ENCODE data around the gene GPR132.

GPR132 gene

DNA sequence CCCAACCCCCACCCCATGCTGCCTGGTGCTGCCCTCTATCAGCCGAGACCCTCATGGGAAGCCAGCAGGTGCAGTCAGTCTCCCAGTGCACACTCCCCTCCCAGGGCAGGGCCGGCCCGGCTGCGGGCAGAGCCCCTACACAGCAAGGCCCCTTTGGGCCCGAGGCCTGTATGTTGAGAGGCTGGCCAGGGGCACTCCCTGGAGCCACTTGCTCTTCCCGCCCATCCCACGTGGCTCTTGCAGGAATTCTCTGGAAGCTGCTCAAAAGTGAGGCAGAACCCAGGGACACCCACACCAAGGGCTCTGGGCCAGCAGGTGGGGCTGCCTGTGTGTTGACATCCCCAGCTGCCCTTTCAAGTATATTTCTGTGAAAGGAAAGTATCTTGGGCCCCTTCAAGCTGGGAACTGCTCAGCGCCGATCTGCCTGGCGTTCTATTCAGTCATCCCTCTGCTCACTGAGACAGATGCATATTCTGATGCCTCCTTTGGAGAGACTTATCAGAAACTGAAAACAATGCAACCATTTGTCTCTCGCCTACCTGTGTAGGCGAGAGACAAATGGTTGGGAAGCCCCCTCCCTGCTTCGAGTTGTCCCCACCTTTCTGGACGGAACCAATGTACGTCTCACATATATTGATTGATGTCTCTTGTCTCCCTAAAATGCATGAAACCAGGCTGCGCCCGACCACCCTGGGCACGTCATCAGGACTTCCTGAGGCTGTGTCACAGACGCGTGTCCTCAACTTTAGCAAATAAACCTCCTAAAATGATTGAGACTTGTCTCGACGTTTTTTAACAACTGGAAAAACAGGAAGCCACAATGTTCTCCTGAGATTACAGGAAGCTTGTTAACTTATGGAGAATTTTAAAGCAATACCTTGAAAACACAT is 6.0 kb downstream of the GPR132 start:
- H3K27me3 ChIP-seq (ENCODE audit: control insufficient read depth in 1 of 2, insufficient read depth in 2 of 2, low read length in 2 of 2) = no peaks in the 10 kb centered on the region
- H3K9ac ChIP-seq (ENCODE audit: low read length in 2 of 2) = no peak overlapping the region
- no peak overlapping the region for H3K4me3 ChIP-seq (ENCODE audit: low read length in 2 of 2)
- H3K9me3 ChIP-seq (ENCODE audit: control insufficient read depth in 2 of 2, low read length in 2 of 2) = no peaks in the 10 kb centered on the region
- H3K4me1 ChIP-seq (ENCODE audit: control insufficient read depth, insufficient read depth, low read length) = peaks cover 18% of the 10 kb centered on the region
- H3K27ac ChIP-seq (ENCODE audit: low read length) = no peak overlapping the region
- no peaks in the 10 kb centered on the region for H3K36me3 ChIP-seq (ENCODE audit: control insufficient read depth in 2 of 2, insufficient read depth in 2 of 2, low read length in 2 of 2)

DNA sequence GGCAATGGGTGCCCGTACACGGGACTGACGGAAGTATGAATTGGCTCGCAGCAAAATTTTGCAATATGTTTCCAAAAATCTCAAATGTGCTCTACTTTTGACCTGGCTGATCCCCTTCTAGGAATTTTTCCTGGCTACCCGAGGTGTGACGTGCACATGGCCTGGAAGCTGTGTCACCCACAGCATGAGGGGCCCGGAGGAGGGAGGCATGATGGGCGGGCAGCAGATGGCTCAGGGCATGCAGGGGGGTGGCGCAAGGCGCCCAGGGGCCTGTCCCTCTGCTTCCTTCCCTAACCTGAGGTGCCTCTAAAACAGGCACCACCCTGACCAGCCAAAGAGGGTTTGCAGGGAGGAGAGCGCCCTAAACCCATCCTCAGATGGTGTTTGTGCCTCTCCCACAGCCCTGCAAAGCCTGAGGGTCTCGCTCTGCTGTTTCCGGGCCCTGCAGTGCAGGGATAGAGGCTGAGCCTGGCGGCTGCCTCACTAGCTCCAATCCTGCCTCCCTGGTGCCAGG is 6.7 kb downstream of the GPR132 start:
- no peaks in the 10 kb centered on the region for H3K36me3 ChIP-seq (ENCODE audit: control insufficient read depth in 2 of 2, insufficient read depth in 2 of 2, low read length in 2 of 2)
- no peaks in the 10 kb centered on the region for H3K9me3 ChIP-seq (ENCODE audit: control insufficient read depth in 2 of 2, low read length in 2 of 2)
- H3K4me3 ChIP-seq (ENCODE audit: low read length in 2 of 2) = no peak overlapping the region
- H3K27me3 ChIP-seq (ENCODE audit: control insufficient read depth in 1 of 2, insufficient read depth in 2 of 2, low read length in 2 of 2) = no peaks in the 10 kb centered on the region
- H3K27ac ChIP-seq (ENCODE audit: low read length) = no peak overlapping the region
- H3K9ac ChIP-seq (ENCODE audit: low read length in 2 of 2) = no peak overlapping the region
- H3K4me1 ChIP-seq (ENCODE audit: control insufficient read depth, insufficient read depth, low read length) = peaks cover 18% of the 10 kb centered on the region

DNA sequence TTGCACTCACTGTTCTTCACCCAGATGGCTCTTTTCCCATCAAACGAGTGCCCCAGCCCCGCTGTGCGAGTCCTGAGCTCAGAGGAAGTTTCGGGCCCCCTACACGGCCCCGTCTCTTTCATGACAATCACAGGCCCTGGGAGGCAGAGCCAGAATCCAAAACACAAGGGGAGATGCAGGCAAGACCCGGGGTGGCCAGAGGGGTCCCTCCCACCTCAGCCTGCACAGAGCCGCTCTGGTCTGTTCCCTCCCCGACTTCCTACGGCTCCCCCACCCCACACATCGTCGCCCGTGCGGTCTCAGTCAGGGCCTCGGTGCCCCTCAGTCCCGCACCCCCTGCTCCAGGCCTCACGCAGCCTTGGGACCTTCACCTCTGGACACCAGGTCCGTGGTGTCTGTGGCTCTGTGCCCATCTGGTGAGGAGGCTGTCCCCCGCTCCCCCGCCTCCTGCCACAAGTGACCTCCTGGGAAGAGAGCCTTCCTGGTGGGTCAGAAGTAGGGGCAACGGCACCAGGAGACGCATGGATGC is 8.9 kb downstream of the GPR132 start:
- H3K27me3 ChIP-seq (ENCODE audit: control insufficient read depth in 1 of 2, insufficient read depth in 2 of 2, low read length in 2 of 2) = no peaks in the 10 kb centered on the region
- no peak overlapping the region for H3K27ac ChIP-seq (ENCODE audit: low read length)
- no peaks in the 10 kb centered on the region for H3K36me3 ChIP-seq (ENCODE audit: control insufficient read depth in 2 of 2, insufficient read depth in 2 of 2, low read length in 2 of 2)
- H3K9me3 ChIP-seq (ENCODE audit: control insufficient read depth in 2 of 2, low read length in 2 of 2) = no peaks in the 10 kb centered on the region
- H3K9ac ChIP-seq (ENCODE audit: low read length in 2 of 2) = no peak overlapping the region
- no peak overlapping the region for H3K4me3 ChIP-seq (ENCODE audit: low read length in 2 of 2)
- H3K4me1 ChIP-seq (ENCODE audit: control insufficient read depth, insufficient read depth, low read length) = peaks cover 17% of the 10 kb centered on the region

DNA sequence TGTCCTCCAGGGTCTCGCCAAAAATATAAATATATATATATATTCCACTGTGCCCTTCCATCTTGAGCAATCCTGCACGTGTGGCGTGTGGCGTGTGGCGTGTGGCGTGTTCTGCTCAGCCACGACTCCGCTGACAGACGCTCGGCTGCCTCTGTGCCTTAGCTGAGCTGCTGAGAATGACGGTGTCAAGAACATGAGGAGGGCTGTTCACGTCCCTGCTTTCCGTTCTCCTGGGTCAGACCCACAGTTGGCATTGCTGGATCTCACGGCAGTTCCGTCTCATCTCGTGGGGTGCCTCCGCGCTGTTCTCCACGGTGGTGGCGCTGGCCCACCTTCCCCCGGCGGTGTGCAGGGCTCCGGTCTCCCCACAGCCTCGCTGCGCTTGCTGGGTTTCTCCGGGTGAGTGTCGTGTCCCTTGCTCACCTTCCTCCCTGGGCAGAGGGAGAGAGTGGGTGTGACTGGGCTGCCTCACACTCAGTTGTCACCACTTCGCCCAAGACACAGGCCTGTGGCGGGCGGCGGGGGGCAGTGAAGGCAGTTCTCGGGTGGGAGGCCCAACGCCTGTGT is 9.4 kb downstream of the GPR132 start:
- Histone ChIP-seq H3K9ac (ENCODE audit: low read length in 2 of 2) (no peak overlapping the region), H3K4me3 (ENCODE audit: low read length in 2 of 2) (no peak overlapping the region), H3K27me3 (ENCODE audit: control insufficient read depth in 1 of 2, insufficient read depth in 2 of 2, low read length in 2 of 2) (no peaks in the 10 kb centered on the region), H3K36me3 (ENCODE audit: control insufficient read depth in 2 of 2, insufficient read depth in 2 of 2, low read length in 2 of 2) (no peaks in the 10 kb centered on the region), H3K9me3 (ENCODE audit: control insufficient read depth in 2 of 2, low read length in 2 of 2) (no peaks in the 10 kb centered on the region), H3K4me1 (ENCODE audit: control insufficient read depth, insufficient read depth, low read length) (peaks cover 11% of the 10 kb centered on the region), H3K27ac (ENCODE audit: low read length) (no peak overlapping the region)

DNA sequence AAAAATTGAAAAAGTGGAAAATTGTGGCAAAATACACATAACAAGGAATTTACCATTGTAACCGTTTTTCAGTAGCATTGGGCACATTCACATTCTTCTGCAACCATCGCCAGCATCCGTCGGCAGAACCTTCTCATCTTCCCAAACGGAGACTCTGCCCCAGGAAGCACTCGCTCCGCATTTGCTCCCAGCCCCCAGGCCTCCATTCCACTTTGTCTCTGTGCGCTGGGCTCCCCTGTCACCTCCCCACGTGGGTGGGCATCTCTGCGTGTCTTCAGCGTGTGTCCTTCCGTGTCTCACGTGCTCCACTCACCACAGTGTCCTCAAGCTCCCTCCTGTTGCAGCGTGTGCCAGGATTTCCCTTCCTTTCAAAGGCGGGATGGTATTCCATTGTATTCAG is 9.9 kb downstream of the GPR132 start:
- Histone ChIP-seq H3K27ac (ENCODE audit: low read length) (no peak overlapping the region), H3K9ac (ENCODE audit: low read length in 2 of 2) (no peak overlapping the region), H3K4me3 (ENCODE audit: low read length in 2 of 2) (no peak overlapping the region), H3K27me3 (ENCODE audit: control insufficient read depth in 1 of 2, insufficient read depth in 2 of 2, low read length in 2 of 2) (no peaks in the 10 kb centered on the region), H3K9me3 (ENCODE audit: control insufficient read depth in 2 of 2, low read length in 2 of 2) (no peaks in the 10 kb centered on the region), H3K4me1 (ENCODE audit: control insufficient read depth, insufficient read depth, low read length) (peaks cover 7% of the 10 kb centered on the region), H3K36me3 (ENCODE audit: control insufficient read depth in 2 of 2, insufficient read depth in 2 of 2, low read length in 2 of 2) (no peaks in the 10 kb centered on the region)

DNA sequence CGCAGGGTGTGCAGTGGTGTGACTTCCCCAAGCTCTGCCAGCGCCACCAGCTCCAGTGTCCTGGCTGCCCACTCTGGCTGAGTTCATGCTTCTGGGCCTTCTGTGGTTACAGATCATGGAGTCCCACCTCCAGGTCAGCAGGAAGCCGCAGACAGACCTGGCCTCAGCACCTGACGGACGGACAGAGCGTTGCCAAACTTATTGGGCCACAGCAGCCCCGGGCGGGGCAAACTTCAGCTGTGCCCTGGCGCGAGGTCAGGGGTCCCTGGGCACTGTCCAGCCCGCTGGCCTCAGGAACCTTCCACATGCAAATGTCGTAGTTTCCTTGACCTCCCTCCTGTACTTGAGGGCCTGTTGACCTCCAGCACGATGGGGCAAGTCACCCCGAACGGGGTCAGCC is 11.2 kb downstream of the GPR132 start:
- Histone ChIP-seq H3K27ac (ENCODE audit: low read length) (no peak overlapping the region), H3K9ac (ENCODE audit: low read length in 2 of 2) (no peak overlapping the region), H3K36me3 (ENCODE audit: control insufficient read depth in 2 of 2, insufficient read depth in 2 of 2, low read length in 2 of 2) (no peaks in the 10 kb centered on the region), H3K9me3 (ENCODE audit: control insufficient read depth in 2 of 2, low read length in 2 of 2) (no peaks in the 10 kb centered on the region), H3K4me3 (ENCODE audit: low read length in 2 of 2) (no peak overlapping the region), H3K4me1 (ENCODE audit: control insufficient read depth, insufficient read depth, low read length) (peaks cover 5% of the 10 kb centered on the region), H3K27me3 (ENCODE audit: control insufficient read depth in 1 of 2, insufficient read depth in 2 of 2, low read length in 2 of 2) (no peaks in the 10 kb centered on the region)

DNA sequence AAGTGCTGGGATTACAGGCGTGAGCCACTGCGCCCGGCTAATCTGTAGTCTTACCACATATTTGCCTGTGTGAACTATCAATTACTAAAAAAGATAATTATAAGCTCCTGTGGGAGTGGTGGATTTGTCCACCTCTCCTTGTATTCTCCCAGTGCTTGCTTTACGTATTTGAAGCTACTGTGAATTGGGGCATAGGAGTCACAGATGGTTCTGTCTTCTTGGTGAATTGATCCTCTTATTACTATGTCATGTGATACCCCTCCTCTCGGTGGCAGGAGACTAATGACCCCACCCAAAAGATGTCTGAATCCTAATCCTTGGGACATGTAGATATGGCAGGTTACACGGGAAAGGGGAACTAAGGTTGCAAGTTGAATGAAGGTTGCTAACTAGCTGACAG is 11.8 kb downstream of the GPR132 start:
- no peaks in the 10 kb centered on the region for H3K4me1 ChIP-seq (ENCODE audit: control insufficient read depth, insufficient read depth, low read length)
- no peaks in the 10 kb centered on the region for H3K9me3 ChIP-seq (ENCODE audit: control insufficient read depth in 2 of 2, low read length in 2 of 2)
- no peak overlapping the region for H3K27ac ChIP-seq (ENCODE audit: low read length)
- no peaks in the 10 kb centered on the region for H3K36me3 ChIP-seq (ENCODE audit: control insufficient read depth in 2 of 2, insufficient read depth in 2 of 2, low read length in 2 of 2)
- no peak overlapping the region for H3K4me3 ChIP-seq (ENCODE audit: low read length in 2 of 2)
- no peak overlapping the region for H3K9ac ChIP-seq (ENCODE audit: low read length in 2 of 2)
- no peaks in the 10 kb centered on the region for H3K27me3 ChIP-seq (ENCODE audit: control insufficient read depth in 1 of 2, insufficient read depth in 2 of 2, low read length in 2 of 2)

DNA sequence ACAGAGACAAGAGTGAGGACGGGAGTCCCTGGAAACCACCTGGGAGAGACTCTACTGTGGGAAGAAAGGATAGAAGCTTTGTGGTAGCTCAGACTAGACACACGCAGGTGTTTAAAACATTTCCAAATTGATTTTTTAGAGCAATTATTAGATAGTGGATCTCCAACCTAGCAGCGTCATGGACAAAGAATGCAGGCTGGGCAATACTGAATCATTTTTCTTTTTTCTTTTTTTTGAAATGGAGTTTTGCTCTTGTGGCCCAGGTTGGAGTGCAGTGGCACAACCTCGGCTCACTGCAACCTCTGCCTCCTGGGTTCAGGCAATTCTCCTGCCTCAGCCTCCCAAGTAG is 13.1 kb downstream of the GPR132 start:
- Histone ChIP-seq H3K9me3 (ENCODE audit: control insufficient read depth in 2 of 2, low read length in 2 of 2) (no peaks in the 10 kb centered on the region), H3K9ac (ENCODE audit: low read length in 2 of 2) (no peak overlapping the region), H3K27me3 (ENCODE audit: control insufficient read depth in 1 of 2, insufficient read depth in 2 of 2, low read length in 2 of 2) (no peaks in the 10 kb centered on the region), H3K4me3 (ENCODE audit: low read length in 2 of 2) (no peak overlapping the region), H3K4me1 (ENCODE audit: control insufficient read depth, insufficient read depth, low read length) (no peaks in the 10 kb centered on the region), H3K27ac (ENCODE audit: low read length) (no peak overlapping the region), H3K36me3 (ENCODE audit: control insufficient read depth in 2 of 2, insufficient read depth in 2 of 2, low read length in 2 of 2) (no peaks in the 10 kb centered on the region)

DNA sequence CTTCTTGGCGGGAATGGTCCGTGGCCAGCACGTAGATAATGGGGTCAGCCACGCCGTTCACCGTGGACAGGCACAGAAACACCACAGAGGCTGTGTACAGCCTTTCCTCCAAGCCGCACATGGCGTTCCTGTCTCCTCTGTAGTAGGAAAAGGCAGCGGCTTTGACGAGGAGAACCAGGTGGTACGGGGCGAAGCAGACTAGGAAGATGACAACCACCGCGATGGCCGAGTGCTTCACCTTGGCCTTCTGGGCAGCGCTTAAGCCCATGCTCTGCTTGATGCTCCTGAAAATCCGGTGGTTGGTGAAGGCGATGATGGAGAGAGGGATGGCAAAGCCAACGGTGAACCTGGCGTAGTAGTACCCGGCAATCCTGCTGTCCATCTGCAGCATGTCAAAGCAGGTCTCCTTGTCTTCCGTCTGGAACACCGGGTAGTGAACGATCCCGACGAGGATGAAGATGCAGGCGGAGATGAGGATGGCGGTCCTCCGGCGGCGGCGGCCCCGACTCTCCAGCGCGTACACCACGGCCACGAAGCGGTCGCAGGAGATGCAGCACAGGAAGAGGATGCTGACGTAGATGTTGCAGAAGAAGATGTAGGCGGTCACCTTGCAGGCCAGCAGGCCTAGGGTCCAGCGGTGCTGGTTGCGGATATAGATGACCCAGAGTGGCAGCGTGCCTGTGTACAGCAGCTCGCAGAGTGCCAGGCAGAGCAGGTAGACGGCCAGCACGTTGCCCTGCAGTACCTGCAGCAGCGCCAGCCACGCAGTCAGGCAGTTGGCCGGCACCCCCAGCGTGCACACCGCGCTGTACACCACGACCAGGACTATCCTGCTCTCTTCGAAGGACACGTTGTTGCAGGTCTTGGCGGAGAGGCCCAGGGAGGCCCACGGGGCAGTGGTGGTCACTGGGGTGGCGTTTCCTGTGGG is 13.8 kb downstream of the GPR132 start:
- Histone ChIP-seq H3K4me3 (ENCODE audit: low read length in 2 of 2) (no peak overlapping the region), H3K9me3 (ENCODE audit: control insufficient read depth in 2 of 2, low read length in 2 of 2) (no peaks in the 10 kb centered on the region), H3K27me3 (ENCODE audit: control insufficient read depth in 1 of 2, insufficient read depth in 2 of 2, low read length in 2 of 2) (no peaks in the 10 kb centered on the region), H3K27ac (ENCODE audit: low read length) (no peak overlapping the region), H3K36me3 (ENCODE audit: control insufficient read depth in 2 of 2, insufficient read depth in 2 of 2, low read length in 2 of 2) (no peaks in the 10 kb centered on the region), H3K4me1 (ENCODE audit: control insufficient read depth, insufficient read depth, low read length) (no peaks in the 10 kb centered on the region), H3K9ac (ENCODE audit: low read length in 2 of 2) (no peak overlapping the region)

DNA sequence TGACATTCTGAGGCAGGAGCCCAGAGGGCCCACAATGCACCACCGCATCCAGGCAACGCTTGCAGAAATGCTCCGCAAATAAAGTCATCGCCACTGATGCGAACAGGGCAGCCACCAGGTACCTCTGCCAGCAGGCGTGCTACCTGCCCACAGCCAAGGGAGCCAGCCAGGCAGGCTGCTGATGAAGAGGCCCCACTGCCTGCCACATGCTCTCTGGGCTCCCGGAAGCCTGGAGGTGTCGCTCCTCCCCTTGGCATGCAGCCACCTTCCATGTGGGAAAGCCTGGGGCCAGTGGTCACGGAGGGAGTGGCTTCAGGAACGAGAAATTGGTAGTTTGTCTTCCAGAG is 14.7 kb downstream of the GPR132 start:
- Histone ChIP-seq H3K9ac (ENCODE audit: low read length in 2 of 2) (no peak overlapping the region), H3K36me3 (ENCODE audit: control insufficient read depth in 2 of 2, insufficient read depth in 2 of 2, low read length in 2 of 2) (no peaks in the 10 kb centered on the region), H3K27ac (ENCODE audit: low read length) (no peak overlapping the region), H3K4me1 (ENCODE audit: control insufficient read depth, insufficient read depth, low read length) (peaks cover 4% of the 10 kb centered on the region), H3K4me3 (ENCODE audit: low read length in 2 of 2) (no peak overlapping the region), H3K9me3 (ENCODE audit: control insufficient read depth in 2 of 2, low read length in 2 of 2) (no peaks in the 10 kb centered on the region), H3K27me3 (ENCODE audit: control insufficient read depth in 1 of 2, insufficient read depth in 2 of 2, low read length in 2 of 2) (no peaks in the 10 kb centered on the region)

All from stomach smooth muscle (tissue), 2 donors.